Activated T-cell treated with anti-CD3 and anti-CD28 coated beads, Interleukin-2, amount 50 U/mL, for 24 hours (primary cell): ENCODE measurements around the gene FAH.
"Not testable (repeated sequence)": the region's sequence is repeated elsewhere in the genome, so short reads cannot be mapped to it uniquely, and the experiment has no call there.

Experiments used
- DNase-seq: peaks from one replicate; pipeline ENCODE4 v3.0.0-alpha.2; 2020
- H3K27ac Mint-ChIP-seq: 2 replicates; pipeline ENCODE4 v1.8.0; 2020; ENCODE audit warnings: mild to moderate bottlenecking, mixed read lengths
- H3K27me3 Mint-ChIP-seq: 2 replicates; pipeline ENCODE4 v1.8.0; 2020; ENCODE audit warnings: mixed read lengths
- H3K36me3 Mint-ChIP-seq: 2 replicates; pipeline ENCODE4 v1.8.0; 2020; ENCODE audit warnings: low read depth, mixed read lengths
- H3K4me1 Mint-ChIP-seq: 2 replicates; pipeline ENCODE4 v1.8.0; 2020; ENCODE audit warnings: low read depth, mixed read lengths
- H3K4me3 Mint-ChIP-seq: 2 replicates; pipeline ENCODE4 v1.8.0; 2020; ENCODE audit warnings: mild to moderate bottlenecking, moderate library complexity, mixed read lengths
- H3K9me3 Mint-ChIP-seq: 2 replicates; pipeline ENCODE4 v1.8.0; 2020; ENCODE audit warnings: mixed read lengths

FAH gene

GRCh38 chr15:80127911-80128310 lies 24.9 kb upstream of the FAH start:
- peaks cover 71% of the 10 kb centered on the region for H3K36me3 Mint-ChIP-seq
- H3K27me3 Mint-ChIP-seq, result no peaks in the 10 kb centered on the region
- H3K4me1 Mint-ChIP-seq, result peaks cover 7% of the 10 kb centered on the region
- no peak overlapping the region for H3K4me3 Mint-ChIP-seq
- no peaks in the 10 kb centered on the region for H3K9me3 Mint-ChIP-seq
- DNase-seq, result no peak
- no peak overlapping the region for H3K27ac Mint-ChIP-seq

GRCh38 chr15:80132382-80132781 lies 20.4 kb upstream of the FAH start:
- Mint-ChIP-seq H3K27ac (no peak overlapping the region), H3K27me3 (no peaks in the 10 kb centered on the region), H3K4me3 (no peak overlapping the region), H3K4me1 (peaks cover 7% of the 10 kb centered on the region), H3K9me3 (no peaks in the 10 kb centered on the region), H3K36me3 (peaks cover 69% of the 10 kb centered on the region)
- DNase-seq, result no peak

- Mint-ChIP-seq H3K36me3 (peaks cover 50% of the 10 kb centered on the region), H3K4me3 (no peak overlapping the region), H3K9me3 (no peaks in the 10 kb centered on the region), H3K27ac (no peak overlapping the region), H3K4me1 (no peaks in the 10 kb centered on the region), H3K27me3 (no peaks in the 10 kb centered on the region)
- DNase-seq, result no peak
These were observed 15.9 kb upstream of the FAH start for GRCh38 chr15:80136854-80137253.

- Mint-ChIP-seq H3K27ac (no peak overlapping the region), H3K9me3 (no peaks in the 10 kb centered on the region)
These were observed 13.8 kb upstream of the FAH start for GRCh38 chr15:80138961-80139360.

GRCh38 chr15:80140909-80141308 lies 11.9 kb upstream of the FAH start:
- Mint-ChIP-seq H3K36me3 (peaks cover 19% of the 10 kb centered on the region), H3K27me3 (no peaks in the 10 kb centered on the region), H3K9me3 (peaks cover under 1% of the 10 kb centered on the region), H3K4me3 (no peak overlapping the region), H3K4me1 (no peaks in the 10 kb centered on the region), H3K27ac (no peak overlapping the region)
- no peak for DNase-seq

More at GRCh38 chr15:80138961-80139360, 13.8 kb upstream of the FAH start:
- no peak overlapping the region for H3K4me3 Mint-ChIP-seq
- peaks cover 33% of the 10 kb centered on the region for H3K36me3 Mint-ChIP-seq
- H3K27me3 Mint-ChIP-seq, result no peaks in the 10 kb centered on the region
- H3K4me1 Mint-ChIP-seq, result no peaks in the 10 kb centered on the region
- no peak for DNase-seq

GRCh38 chr15:80141916-80142598 lies 10.7 kb upstream of the FAH start:
- Mint-ChIP-seq H3K36me3 (peaks cover 12% of the 10 kb centered on the region), H3K4me3 (no peak overlapping the region), H3K4me1 (no peaks in the 10 kb centered on the region), H3K9me3 (peaks cover 5% of the 10 kb centered on the region), H3K27ac (no peak overlapping the region), H3K27me3 (no peaks in the 10 kb centered on the region)
- DNase-seq, result no peak

- H3K27me3 Mint-ChIP-seq, result no peaks in the 10 kb centered on the region
- no peak overlapping the region for H3K4me3 Mint-ChIP-seq
- H3K4me1 Mint-ChIP-seq, result no peaks in the 10 kb centered on the region
- H3K27ac Mint-ChIP-seq, result no peak overlapping the region
- H3K9me3 Mint-ChIP-seq, result peaks cover 5% of the 10 kb centered on the region
- H3K36me3 Mint-ChIP-seq, result peaks cover 7% of the 10 kb centered on the region
- DNase-seq, result no peak
These were observed 10.2 kb upstream of the FAH start for GRCh38 chr15:80142646-80143045.

GRCh38 chr15:80151148-80151547 lies 1.7 kb upstream of the FAH start:
- DNase-seq, result no peak
- peaks cover 3% of the 10 kb centered on the region for H3K9me3 Mint-ChIP-seq
- no peak overlapping the region for H3K4me3 Mint-ChIP-seq
- no peaks in the 10 kb centered on the region for H3K27me3 Mint-ChIP-seq
- H3K36me3 Mint-ChIP-seq, result peaks cover 10% of the 10 kb centered on the region
- H3K27ac Mint-ChIP-seq, result no peak overlapping the region
- peaks cover 32% of the 10 kb centered on the region for H3K4me1 Mint-ChIP-seq

GRCh38 chr15:80151576-80151975 lies 1.2 kb upstream of the FAH start:
- Mint-ChIP-seq H3K4me1 (peaks cover 32% of the 10 kb centered on the region), H3K4me3 (peak overlapping the region; percentile 78), H3K9me3 (no peaks in the 10 kb centered on the region), H3K36me3 (peaks cover 10% of the 10 kb centered on the region), H3K27me3 (no peaks in the 10 kb centered on the region), H3K27ac (peak overlapping the region; percentile 85)
- DNase-seq, result no peak

GRCh38 chr15:80152180-80152895 lies 461 bp upstream of the FAH start:
- H3K36me3 Mint-ChIP-seq, result peaks cover 10% of the 10 kb centered on the region
- no peaks in the 10 kb centered on the region for H3K27me3 Mint-ChIP-seq
- no peaks in the 10 kb centered on the region for H3K9me3 Mint-ChIP-seq
- H3K4me1 Mint-ChIP-seq, result peaks cover 32% of the 10 kb centered on the region
- DNase-seq, result peak; percentile 91
- peak overlapping the region; percentile 89 for H3K4me3 Mint-ChIP-seq
- peak overlapping the region; percentile 85 for H3K27ac Mint-ChIP-seq

GRCh38 chr15:80153900-80154299 lies 1.1 kb downstream of the FAH start:
- H3K9me3 Mint-ChIP-seq, result no peaks in the 10 kb centered on the region
- no peak for DNase-seq
- H3K4me3 Mint-ChIP-seq, result peak overlapping the region; percentile 89
- peaks cover 16% of the 10 kb centered on the region for H3K36me3 Mint-ChIP-seq
- H3K4me1 Mint-ChIP-seq, result peaks cover 32% of the 10 kb centered on the region
- no peaks in the 10 kb centered on the region for H3K27me3 Mint-ChIP-seq
- H3K27ac Mint-ChIP-seq, result peak overlapping the region; percentile 89

- DNase-seq, result no peak
- no peak overlapping the region for H3K27ac Mint-ChIP-seq
- H3K4me3 Mint-ChIP-seq, result peak overlapping the region; percentile 89
- H3K4me1 Mint-ChIP-seq, result peaks cover 32% of the 10 kb centered on the region
- no peaks in the 10 kb centered on the region for H3K27me3 Mint-ChIP-seq
- H3K9me3 Mint-ChIP-seq, result no peaks in the 10 kb centered on the region
- H3K36me3 Mint-ChIP-seq, result peaks cover 18% of the 10 kb centered on the region
These were observed 1.5 kb downstream of the FAH start for GRCh38 chr15:80154336-80154735.

GRCh38 chr15:80155001-80155377 lies 2.2 kb downstream of the FAH start:
- peaks cover 39% of the 10 kb centered on the region for H3K4me1 Mint-ChIP-seq
- H3K4me3 Mint-ChIP-seq, result peak overlapping the region; percentile 11
- no peak for DNase-seq
- peaks cover 24% of the 10 kb centered on the region for H3K36me3 Mint-ChIP-seq
- peak overlapping the region; percentile 53 for H3K27ac Mint-ChIP-seq
- no peaks in the 10 kb centered on the region for H3K27me3 Mint-ChIP-seq
- H3K9me3 Mint-ChIP-seq, result no peaks in the 10 kb centered on the region

GRCh38 chr15:80155378-80156175 lies 2.8 kb downstream of the FAH start:
- DNase-seq, H3K9me3 Mint-ChIP-seq, H3K27me3 Mint-ChIP-seq, H3K4me3 Mint-ChIP-seq: not testable (repeated sequence)
- Mint-ChIP-seq H3K36me3 (peaks cover 30% of the 10 kb centered on the region), H3K4me1 (peaks cover 45% of the 10 kb centered on the region), H3K27ac (peak overlapping the region; percentile 20)
